ENCODE results near the gene ZNF253.
"Not testable (repeated sequence)": the region's sequence is repeated elsewhere in the genome, so short reads cannot be mapped to it uniquely, and the experiment has no call there.

The ZNF253 gene

DNA sequence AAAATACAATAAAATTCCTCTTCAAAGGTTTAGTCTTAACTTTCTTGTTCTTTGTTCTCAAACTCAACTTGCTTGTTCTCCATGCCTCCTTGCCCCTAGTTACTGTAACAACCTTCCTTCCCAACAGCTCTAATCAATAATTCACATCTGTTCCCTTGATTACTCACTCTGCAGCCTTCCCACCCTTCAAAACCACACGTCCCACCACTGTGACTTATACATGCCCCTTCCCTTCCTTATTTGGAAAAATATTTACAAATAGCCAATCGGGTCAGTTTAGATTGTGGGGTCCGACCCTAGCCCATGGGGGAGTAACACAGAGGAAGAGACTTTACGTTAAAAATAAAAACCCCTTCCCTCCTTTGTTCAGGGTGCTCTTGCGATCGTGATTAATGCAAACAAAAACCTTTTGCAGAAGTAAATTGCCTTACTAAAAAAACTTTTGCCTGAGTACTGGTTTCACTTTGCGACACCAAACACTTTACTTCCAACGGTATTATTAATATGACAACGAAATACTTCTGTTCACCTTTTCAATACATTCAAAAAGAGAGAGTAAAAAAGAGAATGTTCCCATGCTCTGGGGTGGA, 34.6 kb downstream of the ZNF253 start:
- no peak for DNase-seq

DNA sequence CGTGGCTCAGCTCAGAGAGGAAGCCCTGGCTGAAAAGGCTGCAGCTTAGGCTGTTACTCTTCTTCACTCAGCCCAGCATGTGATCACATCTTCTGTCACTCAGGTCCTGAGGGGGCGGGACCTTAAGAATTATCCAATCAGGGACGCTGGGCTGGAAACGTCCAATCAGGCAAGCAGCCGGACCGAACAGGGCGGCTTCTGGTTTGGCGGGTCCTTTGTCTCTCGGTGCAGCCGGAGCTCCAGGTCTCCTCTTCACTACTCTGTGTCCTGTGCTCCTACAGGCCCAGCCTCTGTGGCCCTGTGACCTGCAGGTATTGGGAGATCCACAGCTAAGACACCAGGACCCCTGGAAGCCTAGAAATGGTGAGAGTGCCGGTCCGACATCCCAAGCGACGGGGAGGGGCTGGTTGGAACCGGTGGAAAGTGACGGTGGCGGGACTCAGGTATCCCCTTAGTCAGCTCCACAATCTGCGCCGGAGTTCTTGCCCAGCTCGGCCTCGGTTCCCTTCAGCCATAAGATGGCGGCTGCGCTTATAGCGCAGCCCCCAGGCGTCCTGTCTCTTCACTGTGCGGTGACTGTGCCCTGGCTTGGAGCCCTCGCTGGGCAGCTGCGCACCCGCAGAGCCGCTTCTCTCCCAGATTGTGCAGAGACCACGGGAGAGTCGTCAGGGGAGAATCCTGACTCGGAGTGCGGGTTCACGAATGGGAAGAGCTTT, 35.2 kb downstream of the ZNF253 start, which contains the start of gene ZNF93:
TSS of gene ZNF93 (plus strand) at position 218 of the 716 bp plus-strand sequence. CDS start at position 361, 143 bp downstream.
- DNase-seq: peak; percentile 94

DNA sequence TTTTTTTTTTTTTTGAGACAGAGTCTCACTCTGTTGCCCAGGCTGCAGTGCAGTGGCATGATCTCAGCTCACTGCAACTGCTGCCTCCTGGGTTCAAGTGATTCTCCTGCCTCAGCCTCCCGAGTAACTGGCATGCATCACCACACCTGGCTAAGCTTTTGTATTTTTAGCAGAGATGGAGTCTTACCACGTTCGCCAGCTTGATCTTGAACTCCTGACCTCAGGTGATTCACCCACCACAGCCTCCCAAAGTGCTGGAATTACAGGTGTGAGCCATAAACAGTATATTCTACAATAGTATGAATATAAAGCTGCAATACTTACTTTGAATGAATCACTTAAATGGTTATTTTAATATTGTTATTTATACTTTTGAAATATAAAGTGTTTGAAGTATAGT, 41.9 kb downstream of the ZNF253 start:
- DNase-seq: not testable (repeated sequence)

DNA sequence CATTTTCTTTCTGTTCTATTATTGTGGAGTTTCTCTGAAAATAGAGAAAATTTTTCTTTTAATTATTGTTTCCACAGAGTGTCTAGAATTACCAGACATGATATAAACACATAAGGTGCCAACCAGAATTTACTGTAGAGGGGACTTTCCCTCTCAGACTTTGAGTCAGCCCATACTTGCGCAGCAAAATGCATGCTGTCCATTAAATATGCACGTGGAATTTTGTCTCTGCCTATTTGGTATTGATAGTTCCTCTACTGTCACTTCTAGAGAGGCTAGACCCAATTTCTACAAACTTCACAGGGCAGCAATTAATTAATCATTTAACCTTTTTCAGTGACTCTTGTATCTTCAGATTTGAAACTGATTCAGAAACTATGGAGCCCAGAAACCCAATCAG, 44.0 kb downstream of the ZNF253 start:
- DNase-seq: no peak

DNA sequence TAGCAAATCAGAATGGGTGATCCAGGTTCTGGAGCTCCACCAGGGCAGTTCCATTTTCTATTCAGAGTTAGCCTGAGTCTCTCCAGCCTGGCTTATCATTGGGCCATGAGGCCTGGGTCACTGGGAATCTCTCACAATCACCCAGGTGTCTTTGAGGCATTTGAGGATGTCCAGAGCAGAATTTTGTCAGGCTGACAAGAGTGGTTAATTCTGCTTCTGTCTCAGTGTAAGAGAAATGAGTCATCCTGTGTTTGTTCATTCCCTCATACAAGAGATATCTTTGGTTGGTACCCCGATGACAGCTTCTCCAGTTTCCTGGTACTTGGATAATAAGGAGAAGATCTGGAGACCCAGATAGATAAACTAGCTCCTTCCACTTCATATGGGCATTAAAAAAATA, 45.5 kb downstream of the ZNF253 start:
- no peak for DNase-seq

DNA sequence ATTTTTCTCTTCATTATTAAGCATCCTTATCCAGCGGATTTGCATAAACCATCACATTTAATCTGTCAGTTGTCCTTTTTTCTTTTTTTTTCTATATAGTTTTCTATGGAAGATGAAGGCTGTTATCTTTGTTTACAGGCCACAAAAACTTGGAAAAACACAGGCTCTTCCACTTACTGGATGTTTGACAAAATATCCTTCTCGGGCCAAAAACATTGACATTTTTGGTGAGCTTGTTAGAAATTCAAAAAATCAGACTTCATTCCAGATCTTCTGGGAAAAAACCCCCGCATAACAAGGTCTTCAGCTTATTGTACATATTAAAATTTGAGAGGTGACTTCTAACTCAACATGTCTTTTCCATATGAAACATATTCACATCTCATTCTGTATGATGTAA, 48.9 kb downstream of the ZNF253 start:
- DNase-seq: no peak

DNA sequence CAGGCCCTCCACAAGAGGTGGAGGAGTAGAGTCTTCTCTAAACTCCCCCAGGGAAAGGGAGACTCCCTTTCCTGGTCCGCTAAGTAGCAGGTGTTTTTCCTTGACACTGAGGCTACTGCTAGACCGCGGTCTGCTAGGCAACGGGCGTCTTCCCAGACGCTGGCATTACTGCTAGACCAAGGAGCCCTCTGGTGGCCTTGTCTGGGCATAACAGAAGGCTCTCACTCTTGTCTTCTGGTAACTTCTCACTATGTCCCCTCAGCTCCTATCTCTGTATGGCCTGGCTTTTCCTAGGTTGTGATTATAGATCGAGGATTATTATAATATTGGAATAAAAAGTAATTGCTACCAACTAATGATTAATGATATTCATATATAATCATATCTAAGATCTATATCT, 64.7 kb downstream of the ZNF253 start:
- peak; percentile 20 for DNase-seq

DNA sequence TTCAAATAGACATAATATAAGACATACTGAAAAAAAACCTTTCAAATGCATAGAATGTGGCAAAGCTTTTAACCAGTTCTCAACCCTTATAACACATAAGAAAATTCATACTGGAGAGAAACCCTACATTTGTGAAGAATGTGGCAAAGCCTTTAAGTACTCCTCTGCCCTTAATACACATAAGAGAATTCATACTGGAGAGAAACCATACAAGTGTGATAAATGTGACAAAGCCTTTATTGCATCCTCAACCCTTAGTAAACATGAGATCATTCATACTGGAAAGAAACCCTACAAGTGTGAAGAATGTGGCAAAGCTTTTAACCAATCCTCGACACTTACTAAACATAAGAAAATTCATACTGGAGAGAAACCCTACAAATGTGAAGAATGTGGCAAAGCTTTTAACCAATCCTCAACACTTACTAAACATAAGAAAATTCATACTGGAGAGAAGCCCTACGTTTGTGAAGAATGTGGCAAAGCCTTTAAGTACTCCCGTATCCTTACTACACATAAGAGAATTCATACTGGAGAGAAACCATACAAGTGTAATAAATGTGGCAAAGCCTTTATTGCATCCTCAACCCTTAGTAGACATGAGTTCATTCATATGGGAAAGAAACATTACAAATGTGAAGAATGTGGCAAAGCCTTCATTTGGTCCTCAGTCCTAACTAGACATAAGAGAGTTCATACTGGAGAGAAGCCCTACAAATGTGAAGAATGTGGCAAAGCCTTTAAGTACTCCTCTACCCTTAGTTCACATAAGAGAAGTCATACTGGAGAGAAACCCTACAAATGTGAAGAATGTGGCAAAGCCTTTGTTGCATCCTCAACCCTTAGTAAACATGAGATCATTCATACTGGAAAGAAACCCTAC, 68.0 kb downstream of the ZNF253 start:
- DNase-seq: not testable (repeated sequence)

DNA sequence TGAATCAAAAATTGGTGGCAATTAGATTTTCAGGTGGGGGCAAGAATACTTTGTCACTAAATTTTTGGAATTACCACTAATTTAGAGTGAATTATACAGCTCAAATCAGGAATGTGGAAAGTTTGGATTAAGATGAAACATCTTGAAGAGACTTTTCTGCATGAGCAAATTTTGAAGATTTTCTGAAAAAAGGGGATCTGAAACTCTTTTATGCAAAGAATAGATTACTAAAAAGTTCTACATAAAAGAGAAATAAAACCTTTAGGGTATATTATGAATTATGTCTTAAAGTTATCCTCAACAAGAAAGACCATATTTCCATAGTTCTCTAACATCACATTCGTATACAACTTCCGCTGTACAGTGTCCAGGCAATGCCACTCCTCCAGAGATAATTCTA, 71.7 kb downstream of the ZNF253 start:
- no peak for DNase-seq

DNA sequence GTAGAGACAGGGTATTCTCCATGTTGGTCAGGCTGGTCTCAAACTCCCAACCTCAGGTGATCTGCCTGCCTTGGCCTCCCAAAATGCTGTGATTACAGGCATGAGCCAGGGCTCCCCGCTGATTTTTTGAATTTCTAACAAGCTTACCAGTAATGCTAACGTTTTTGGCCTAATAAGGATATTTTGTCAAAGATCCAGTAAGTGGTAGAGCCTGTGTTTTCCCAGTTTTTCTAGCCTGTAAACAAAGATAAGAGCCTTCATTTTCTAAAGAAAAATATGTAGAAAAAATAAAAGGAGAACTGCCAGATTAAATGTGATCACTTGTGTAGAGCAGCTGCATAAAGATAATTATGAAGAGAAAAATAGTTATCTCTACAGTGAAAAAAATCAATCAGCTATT, 72.8 kb downstream of the ZNF253 start:
- DNase-seq: no peak

DNA sequence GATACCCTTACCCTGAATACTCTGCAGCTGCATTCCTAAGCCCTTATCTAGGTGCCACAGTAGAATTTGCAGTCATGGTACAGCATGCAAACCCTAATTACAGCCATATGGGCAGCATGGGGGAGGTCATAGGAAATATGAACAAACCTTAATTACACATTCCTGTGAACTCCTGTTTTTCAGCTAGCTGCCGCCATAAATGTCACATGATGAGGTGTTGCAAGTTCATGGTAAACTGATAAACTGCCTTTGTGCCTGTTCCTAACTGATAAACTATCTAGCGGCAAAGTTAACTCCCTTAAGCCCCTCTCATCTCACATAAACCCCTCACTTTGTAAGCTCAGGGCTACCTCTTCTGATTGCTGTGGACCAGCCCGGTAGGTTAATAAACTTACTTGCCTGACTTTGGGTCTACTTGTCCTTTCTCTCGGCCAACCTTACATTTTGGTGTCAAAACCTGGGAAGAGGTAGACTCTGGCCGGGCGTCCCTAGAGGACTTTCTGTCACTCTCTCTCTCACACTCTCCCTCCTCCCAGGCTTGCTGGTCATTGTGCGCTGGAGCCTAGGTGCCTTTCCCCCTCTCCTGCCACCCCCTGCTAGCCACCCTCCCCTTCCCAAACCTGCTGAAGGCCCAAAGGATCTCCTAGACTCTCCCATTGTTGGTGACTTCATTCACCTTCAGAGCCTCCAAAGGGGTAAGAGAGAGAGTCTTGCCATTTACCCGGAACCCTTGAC, 78.3 kb downstream of the ZNF253 start:
- DNase-seq: no peak
